Retinal pigment epithelial cell (primary cell): ENCODE measurements around the gene RFFL.

ENCODE experiments used
- DNase-seq: peaks from one replicate; pipeline ENCODE4 v3.0.0-alpha.2; 2010; ENCODE audit warnings: low read depth
- H3K4me3 ChIP-seq: 2 replicates; pipeline ENCODE4 v1.5.1; 2011; ENCODE audit warnings: mild to moderate bottlenecking, low read length, control low read depth, moderate library complexity
- TF ChIP-seq, protein P1 (sequence below): conservative IDR thresholded peaks from 2 replicates; pipeline ENCODE4 v1.5.1; 2011; ENCODE audit warnings: low read depth, low read length, control low read depth, inconsistent platforms

The RFFL gene

GRCh38 chr17:35018814-35019213 is 44.7 kb downstream of the RFFL start:
- TF ChIP-seq, protein P1, sequence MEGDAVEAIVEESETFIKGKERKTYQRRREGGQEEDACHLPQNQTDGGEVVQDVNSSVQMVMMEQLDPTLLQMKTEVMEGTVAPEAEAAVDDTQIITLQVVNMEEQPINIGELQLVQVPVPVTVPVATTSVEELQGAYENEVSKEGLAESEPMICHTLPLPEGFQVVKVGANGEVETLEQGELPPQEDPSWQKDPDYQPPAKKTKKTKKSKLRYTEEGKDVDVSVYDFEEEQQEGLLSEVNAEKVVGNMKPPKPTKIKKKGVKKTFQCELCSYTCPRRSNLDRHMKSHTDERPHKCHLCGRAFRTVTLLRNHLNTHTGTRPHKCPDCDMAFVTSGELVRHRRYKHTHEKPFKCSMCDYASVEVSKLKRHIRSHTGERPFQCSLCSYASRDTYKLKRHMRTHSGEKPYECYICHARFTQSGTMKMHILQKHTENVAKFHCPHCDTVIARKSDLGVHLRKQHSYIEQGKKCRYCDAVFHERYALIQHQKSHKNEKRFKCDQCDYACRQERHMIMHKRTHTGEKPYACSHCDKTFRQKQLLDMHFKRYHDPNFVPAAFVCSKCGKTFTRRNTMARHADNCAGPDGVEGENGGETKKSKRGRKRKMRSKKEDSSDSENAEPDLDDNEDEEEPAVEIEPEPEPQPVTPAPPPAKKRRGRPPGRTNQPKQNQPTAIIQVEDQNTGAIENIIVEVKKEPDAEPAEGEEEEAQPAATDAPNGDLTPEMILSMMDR, result no peak
- DNase-seq, result no peak
- no peak overlapping the region for H3K4me3 ChIP-seq

- no peak overlapping the region for H3K4me3 ChIP-seq
- TF ChIP-seq, protein P1, result no peak
- DNase-seq, result no peak
These were observed 46.5 kb downstream of the RFFL start for GRCh38 chr17:35017021-35017420.

DNA sequence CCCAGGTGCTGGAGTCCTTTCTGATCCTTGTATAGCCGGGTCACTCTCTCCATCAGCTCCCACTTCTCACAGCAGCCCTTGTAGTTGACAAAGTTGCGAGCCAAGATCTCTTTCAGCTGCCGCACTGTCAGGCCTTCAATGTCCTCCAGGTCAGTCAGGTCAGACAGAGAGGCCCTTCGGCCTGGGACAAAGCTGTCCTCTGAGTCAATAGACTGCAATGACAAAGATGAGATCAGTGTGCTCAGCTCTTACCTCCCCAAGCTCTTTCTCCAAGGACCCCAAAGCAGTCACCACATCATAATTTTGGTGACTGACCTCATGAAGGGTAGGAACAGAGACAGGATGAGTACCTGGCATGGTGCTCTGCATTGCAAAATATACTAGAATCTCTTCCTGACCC is 47.1 kb downstream of the RFFL start:
- TF ChIP-seq, protein P1, result no peak
- no peak overlapping the region for H3K4me3 ChIP-seq
- no peak for DNase-seq

DNA sequence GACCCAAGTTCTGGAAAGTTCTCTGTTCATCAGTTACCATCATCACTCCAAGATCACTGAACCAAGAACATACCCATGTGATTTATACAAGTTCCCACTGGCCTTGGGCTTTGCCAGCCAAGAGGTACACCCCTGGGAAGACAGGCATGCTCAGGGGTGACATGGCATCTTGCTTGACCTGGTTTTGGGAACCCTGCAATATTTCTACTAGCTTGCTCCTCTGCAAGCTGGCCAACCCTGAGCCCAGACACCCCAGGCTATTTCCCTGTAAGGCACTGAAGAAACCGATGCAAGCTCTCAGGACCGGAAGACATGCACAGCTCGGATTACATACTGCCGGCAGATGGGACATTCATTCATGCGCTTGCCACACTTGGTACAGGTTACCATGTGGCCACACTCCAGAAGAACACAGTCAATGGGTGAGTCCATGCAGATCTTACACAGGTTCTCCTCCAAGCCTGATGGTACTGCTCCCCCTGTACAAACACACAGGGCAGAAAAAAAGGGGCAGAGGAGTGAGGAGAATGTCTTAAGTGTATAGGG is 51.8 kb downstream of the RFFL start:
- DNase-seq, result no peak
- no peak overlapping the region for H3K4me3 ChIP-seq
- TF ChIP-seq, protein P1, result no peak

DNA sequence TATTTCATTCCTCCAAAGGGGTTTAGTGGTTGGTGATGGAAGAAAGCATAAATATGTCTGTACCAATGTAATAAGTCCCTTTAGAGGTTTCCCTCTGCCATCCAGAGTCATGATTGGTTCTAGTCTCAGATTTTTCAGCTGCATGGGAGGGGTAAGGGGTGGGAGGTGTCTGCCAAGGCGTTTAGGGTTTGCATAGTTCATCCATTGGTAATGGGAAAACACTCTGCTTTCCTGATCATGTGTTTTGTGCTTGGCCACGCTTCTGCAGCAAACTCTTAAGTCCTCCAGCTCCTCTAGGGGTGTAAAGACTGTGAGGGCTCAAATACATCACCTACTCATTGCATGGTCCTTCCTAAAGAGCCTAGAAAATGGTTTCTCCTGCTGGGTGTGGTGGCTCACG is 53.4 kb downstream of the RFFL start:
- TF ChIP-seq, protein P1, result no peak
- no peak overlapping the region for H3K4me3 ChIP-seq
- no peak for DNase-seq

- DNase-seq, result no peak
- TF ChIP-seq, protein P1, result no peak
- H3K4me3 ChIP-seq, result no peak overlapping the region
These were observed 56.5 kb downstream of the RFFL start for GRCh38 chr17:35006961-35007360.

GRCh38 chr17:35006345-35006744 is 57.2 kb downstream of the RFFL start:
- no peak for DNase-seq
- TF ChIP-seq, protein P1, result no peak
- H3K4me3 ChIP-seq, result no peak overlapping the region
